NCI-H1694 treated with DMSO at 0.1 percent for 48 hours (cell line): ENCODE measurements around the gene HMX1.

Source experiments
- DNase-seq: peaks from one replicate; lab custom pipeline; 2025; lab: John Stamatoyannopoulos, UW

HMX1 gene

DNA sequence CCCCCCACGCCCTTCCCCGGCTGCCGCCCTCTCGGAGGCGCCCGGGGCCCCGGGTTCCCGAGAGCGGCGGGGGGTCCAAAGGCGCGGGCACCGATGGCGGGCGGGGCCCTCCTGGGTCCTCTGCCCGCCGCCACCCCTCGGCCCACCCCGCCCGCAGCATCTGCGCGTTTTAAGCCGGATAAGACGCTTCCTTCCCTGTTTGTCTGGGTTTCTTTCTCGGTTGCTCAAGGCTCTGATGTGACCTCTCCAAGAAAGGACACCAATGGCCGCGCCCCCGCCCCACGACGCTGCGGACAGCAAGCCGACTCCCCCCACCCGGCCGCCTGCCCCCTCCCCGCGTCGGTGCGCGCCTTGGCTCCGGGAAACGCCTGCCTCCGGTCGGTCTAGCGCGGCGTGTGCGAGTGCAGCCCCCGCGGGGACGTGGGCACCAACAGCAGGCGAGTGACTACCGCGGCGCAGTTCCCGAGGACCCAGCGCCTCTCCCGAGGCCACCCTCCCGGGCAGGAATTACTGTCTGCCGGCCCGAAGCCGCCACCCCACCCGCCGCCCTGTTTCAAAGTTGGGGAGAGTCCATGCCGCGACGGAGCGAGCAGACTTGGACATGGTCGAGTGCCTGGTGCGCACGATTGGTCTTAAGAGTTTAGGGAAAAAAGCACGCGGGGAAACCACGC is 21.1 kb upstream of the HMX1 start:
- DNase-seq, result no peak

DNA sequence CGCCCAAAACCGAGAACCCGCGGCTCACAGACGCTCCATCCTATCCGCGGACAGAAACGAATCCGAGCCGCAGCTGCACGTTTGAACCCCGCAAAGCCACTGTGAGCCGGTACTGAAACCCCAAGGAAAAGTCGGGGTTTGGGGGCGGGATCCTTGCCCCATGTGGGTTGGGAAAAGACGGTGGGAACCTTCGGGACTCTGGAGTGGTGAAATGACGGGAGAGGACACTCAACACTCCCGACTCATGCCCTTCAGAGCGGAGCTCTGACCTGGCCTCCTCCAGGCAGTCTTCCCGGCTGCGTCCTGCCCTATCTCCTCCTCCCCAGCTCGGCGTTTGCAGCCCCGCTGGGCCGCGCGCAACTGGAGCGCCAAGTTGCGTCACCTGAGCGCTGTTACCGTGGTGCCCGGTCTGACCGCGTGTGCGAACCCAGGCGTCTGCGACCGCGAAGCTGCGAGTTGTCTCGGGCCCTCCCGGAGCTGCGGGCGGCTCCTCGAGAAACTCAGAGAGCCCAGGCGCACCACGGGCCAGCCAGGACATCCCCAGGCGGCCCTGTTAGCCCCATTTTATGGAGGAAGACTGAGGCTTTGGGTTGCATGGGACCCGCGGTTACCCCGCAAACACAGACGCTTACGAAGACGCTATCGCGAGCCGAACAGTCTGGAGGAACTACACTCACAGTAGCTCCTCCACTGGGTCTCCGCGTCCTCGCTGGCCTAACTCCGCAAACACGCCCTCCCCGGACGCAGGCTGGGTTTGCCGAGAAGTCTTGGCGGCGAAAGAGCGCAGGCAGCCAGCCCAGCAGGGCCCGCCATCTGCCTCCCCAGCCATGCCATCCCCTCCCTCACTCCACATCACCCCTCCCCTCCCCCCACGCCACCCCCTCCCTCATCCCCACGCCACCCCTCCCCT is 20.3 kb upstream of the HMX1 start:
- no peak for DNase-seq

DNA sequence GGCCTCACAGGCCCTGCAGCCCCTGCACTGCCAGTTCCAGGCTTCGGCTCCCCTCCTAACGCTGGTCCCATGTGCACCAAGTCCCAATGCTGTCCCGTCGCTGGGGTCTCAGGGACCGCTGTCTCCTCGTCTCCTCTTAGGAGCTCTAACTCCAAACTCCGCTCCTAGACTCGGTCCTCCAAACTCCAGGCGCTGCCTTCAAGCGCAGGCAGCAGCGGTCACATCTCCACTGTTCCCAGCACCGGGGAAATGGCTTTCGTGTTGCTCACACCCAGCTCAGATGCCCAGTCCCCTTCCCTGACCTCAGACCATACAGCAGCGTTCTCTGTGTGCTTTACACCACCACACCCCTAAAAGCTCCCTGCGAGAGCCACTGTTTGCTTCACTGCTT is 19.6 kb upstream of the HMX1 start:
- DNase-seq, result no peak

DNA sequence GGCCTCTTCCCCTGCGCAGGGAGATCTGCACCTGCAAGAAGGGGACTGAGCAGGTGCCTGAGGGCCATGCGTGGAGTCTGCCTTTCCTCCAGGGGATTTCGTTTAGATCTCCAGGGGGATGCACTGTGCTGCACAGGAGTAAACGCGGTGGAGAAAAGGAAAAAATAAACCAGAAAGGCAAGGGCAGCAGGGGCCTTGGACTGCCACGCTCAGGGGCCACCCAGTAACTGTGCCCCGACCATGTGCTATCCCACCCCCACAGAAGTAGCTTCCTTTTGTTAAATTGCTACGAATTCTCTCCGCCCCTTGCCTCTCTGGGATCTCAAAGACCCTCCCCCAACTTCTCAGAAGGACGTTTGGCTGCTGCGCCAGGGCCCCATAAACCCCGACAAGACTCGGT is 17.2 kb upstream of the HMX1 start:
- no peak for DNase-seq

DNA sequence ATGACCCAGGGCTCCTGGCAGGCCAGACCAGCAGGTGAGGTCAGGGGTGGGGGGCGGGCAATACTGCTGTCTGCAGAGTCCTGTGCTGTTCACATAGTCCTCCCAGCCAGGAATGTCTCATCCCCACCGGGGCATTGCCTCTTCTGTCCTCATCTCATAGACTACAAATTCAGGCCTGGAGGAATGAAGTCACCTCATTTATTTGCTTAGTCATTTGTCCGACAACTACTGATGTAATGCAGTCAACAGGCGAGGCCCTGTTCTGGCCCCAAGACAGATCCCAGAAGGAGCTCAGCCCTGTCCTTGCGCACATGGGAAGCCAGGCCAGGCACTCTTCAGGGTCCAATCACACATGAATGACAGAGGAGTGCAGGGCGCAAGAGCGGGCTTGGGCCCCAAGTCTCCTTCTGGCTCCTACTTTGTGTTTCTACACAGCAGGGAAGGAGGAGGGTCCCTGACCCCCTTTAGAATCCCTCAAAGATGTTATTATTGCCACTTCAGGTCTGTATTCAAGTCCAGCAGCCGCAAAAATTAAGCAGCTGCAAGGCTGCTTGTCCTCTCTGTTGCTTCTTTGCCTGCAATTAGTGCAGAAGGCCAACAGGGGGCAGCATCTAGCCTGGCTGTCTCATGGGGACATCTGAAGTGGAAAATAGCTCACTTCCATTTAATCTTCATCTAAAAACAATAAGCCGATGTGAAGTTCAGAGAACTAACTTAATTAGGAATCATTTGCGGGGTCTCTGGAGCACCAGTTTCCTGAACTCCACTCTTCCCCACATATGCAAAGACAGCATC is 15.2 kb upstream of the HMX1 start:
- DNase-seq, result no peak

DNA sequence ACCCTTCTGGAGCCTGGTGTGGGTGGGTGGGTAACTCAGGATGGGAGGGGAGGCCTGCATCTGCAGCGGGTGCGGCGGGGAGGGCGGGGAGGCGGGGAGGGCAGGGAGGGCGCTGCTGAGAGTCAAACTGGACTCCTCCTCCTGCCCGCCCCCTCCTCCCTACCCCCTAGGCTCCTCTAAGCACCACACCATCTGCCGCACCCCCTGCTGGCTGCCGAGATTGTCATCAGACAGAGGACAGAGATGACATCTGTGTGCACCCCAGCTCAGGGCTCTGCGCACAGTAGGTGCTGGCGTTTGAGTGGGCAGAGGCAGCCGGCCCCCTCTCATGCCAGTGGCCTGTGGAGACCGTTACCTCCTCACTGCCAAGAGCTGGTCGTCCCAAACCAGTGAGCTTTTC is 10.6 kb upstream of the HMX1 start:
- no peak for DNase-seq

DNA sequence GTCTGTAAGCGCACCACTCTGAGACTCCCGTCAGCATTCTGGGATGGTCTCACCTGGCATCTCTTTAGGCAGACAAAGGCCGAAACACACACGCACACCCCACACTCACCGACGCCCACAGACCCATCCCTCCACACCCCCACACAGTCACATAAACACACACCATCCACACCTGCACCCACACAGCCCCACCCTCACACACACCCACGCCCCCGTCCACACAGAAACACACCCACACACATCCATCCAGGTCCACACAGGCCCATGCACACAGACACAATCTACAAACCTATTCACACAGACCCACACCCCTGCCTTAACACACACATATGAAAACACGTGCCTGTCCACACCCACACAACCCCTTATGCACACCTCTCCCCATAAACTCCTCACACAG is 9.2 kb upstream of the HMX1 start:
- DNase-seq, result no peak

DNA sequence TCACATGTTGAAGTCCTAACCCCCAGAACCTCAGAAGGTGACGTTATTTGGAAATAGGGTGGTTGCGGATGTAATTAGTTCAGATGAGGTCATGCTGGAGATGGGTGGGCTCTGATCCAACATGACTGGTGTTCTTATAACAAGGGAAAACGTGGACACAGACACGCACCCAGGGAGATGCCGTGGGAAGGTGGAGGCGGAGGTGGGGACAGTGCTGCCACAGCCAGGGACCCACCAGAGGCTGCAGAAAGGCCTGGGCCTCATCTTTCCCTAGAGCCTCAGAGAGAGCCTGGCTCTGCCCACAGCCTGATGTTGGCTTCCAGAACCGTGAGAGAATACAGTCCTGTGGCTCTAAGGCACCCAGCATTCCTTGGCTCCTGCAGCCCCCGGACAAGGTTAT is 7.9 kb upstream of the HMX1 start:
- DNase-seq, result no peak

DNA sequence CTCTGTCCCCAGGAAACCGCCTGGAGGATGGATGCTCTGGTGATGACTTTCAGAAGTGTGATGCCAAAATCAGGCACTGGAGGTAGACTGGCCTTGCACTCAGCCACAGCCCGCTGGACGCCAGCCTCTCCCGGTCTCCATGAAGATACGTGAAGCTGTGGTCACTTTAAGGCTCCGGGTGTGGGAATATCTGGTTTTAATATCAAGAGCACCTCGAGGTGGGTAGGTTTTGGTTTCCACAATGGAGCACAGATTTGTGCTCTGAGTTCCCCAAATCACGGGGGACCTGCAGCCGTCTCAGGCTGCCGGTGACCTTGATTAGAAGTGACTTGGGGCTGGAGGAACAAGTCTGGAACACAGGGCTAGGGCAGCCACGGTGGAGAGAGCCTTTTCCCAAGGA is 6.8 kb upstream of the HMX1 start:
- no peak for DNase-seq

DNA sequence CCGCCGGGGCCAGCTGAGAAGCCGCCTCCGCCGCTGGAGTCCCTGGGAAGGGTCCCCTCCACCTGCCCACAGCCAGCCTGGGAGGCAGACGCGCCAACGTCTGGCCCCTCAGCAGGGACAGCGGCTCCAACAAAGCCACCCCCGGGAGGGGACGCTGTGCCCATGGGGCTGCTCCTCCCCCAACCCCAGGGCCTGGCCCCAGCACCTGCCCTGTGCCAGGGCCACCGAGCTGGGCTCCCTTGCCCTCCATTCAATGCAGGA is 6.1 kb upstream of the HMX1 start:
- no peak for DNase-seq

DNA sequence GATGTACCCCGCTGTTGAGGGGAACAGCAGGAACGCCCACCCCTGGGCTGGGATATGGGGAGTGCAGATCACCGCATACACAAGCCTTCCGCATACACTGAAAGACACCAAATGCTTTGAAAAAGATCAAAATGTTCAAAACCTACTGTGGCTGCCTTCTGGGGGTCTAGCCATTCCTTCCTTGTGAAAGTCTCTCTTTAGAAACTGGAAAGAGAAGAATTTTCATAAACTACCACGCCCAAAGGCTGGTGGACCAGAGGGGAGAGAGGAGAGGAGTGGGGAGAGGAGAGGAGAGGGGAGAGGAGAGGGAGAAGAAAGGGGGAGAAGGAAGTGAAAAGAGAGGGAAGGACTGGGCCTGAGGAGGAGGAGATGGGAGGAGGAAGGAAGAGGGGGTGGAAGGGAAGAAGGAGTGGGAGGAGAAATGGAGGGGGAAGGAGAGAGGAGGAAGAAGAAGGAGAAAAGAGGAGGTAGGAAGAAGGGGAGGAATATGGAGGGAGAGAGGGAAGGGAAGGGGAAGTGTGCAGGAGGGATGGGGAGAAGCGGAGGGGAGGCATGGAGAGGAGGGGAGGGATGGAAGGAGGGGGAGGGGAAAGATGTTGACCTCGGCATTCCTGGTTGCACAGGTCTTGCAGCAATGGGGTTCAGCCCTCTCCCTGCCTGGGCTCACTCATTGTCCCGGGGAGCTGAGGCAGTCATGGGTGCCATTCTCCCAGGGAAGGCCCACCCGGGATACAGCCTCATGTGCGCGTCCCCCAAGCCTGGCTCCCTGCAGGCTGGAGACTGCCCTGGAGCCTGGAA is 5.5 kb upstream of the HMX1 start:
- DNase-seq, result no peak

DNA sequence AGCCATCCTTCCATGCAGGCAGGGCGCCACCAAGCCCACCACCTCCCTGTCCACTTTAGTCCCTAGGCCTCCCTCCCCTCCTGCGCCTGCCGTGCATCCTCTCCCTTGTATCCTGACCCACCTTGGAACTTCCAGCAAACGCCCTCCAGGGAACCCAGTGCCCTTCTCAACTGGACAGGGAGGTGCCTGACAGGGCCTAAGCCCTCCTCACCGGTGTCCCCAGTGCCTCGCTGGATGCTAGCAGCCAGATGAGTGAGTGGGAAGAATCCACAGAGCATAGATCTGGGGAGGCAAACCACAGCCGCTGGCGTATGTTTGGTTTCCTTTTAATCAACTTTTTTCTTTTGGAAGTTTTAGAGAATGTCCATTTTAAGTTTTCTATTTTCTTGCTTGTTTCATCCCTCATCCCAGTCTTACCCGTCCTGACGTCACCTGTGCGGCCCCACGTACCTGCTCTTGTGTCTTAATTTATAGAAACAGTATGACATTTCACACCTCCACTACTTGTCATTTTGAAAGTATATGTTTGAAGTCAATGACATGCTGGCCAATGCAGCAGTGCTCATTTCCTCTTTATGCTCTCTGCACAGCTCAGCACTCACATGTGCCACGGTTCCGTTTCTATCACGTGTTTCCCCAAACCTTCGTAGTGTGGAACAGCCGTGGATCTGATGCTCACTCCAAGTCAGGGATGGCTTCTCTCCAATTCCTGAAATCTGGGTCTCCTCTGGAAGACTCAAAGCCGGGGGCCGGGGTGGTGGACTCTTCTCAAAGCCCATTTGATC is 3.4 kb upstream of the HMX1 start:
- DNase-seq, result no peak

DNA sequence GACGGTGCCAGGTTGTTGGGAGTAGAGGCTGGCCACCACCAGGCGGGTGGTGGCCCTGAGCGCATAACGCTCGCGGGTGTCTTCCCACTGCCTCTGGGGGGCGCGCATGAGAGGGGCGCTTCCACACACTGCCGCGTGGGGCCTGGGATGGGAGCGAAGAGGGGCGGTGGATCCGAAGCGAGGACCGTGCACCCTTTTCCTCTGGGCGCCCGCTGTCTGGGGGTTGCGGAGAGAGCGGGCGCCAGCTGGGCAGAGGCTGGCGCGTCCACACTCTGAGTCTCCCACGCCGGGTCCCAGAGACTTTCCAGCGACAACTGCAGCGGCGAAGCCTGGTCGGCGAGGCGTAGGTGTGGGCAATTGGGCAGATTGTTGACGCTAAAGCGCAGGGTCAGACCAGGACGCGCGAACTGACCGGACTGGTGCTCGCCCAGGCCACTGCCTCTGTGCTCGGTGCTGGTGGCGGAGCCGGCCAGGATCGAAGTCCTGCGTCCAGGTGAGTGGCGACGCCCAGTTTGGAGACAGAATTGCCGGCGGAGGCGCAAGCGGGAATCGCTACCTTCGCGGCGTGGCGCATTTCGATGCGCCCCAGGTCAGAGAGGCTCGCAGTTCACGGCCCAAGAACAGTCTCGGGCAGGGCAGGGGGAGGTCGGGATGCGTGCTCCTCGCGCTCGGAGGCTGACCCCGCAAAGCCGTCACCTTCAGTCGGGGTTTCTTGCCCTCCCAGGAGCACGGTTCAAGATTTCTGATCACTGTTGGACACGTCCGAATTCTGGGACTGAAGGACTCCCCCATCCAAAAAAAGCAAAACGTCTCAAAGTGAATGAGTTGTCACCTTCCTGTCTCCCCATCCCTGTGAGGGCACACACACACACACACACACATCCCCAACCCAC is 2.6 kb upstream of the HMX1 start:
- no peak for DNase-seq

DNA sequence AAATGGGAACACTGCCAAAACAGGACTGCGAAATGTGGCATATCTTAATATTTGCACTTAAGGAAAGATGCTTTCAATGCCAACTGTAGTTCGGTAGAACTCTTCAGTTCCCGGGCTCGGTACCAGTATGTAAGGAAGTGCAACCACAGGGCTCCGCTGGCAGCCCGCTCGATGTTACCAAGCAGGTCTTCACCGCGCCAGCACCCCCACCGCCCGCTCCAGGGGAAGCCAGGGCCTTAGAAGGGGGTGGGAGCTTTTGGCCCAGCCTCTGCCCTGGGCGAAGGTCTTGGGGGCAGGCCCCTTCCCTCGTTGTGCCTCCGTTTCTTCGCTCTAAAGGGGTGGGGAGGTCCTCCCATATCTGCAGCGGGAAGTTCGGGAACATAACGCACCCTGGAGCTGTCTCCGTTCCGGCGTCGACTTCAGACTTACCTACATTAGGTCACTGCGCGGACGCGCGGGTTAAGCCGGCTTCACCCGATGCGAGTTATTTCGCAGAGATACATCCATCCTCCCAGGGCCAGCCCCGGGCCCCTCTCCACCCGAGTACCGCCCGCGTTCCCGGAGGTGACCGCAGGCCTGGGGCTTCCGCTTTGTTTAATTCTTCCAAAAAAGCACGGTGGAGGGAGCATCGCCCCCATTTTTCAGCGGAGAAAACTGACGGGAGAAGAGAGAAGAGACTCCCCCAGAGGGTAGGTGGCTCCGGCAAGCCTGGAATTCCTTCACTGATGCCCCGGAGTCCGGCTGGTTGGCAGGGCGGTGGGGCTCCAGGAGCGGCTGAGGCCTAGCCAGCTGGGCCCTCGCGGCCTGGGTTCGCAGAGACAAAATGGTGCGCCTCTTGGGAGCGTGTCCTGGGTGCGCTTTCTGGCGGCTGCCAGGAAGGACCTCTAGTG is 1.0 kb upstream of the HMX1 start:
- DNase-seq, result no peak

DNA sequence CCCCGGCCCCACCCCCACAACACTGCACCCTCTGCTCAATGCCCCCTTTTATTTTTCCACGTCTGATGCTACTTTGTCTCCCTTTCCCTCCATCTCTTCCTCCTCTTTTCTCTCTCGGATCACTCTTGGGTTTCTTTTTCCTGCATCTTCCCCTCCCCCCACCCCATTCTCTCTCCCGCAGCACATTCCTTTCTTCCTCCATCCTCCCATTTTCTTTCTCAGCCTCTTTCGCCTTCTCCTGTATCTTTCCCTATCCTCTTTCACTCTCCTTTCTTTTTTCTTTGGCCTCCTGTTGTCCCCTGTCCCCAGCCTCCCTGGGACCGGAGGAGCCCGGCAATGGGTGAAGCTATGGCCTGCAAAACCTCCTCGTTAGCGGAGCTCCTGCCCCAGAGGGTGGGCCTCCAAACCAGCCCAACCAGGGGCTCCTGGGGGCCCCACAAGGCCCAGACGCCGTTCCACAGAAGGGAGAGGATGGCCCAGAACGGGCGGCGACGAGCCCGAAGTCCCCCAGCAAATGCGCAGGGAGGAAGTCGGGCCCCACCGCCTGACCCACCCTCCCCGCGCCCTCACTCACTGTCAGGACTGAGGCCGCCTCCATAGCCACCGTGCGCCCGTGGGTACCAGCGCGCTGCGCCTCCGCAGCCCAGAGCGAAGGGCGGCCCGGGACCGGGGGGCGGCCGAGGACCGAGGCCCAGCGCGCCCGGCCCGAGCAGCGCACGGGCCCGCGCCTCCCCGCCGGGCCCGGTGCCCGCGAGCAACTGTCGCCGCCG is 807 bp downstream of the HMX1 start:
- no peak for DNase-seq

DNA sequence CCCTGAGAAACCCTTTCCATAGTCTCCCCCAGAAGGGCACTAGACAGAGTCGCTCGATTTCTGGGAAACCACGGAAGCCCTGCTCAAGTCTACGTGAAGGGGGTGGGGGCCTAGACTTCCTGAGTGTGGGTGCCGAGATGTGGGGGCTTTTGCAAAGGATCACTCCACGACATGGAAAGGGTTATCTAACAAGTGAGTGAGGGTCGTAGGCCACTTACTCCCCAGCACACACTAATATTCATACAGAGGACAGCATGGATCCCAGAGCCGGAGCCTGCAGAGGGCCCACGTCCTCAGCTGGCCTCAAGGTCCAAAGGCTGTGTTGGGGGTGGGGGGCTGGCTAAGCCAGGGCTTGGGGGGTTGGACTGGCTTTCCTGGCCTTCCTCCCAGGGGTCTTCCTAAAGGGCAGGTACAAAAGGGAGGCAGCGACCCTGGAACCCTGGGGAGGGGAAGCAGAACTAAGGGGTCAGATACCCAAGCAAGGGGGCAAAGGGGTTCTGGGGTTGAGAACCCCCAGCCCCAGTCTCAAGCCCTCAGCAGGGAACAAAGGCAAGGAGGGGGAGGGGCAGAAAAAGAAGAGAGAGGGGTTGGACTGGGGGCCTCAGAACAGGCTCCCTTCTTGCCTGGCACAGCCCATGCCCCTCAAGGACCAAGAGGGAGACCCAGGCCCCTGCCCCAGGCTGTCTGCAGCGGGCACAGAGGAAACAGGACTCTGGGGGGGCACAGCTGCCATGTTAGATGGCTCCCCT is 1.6 kb downstream of the HMX1 start:
- DNase-seq, result no peak

DNA sequence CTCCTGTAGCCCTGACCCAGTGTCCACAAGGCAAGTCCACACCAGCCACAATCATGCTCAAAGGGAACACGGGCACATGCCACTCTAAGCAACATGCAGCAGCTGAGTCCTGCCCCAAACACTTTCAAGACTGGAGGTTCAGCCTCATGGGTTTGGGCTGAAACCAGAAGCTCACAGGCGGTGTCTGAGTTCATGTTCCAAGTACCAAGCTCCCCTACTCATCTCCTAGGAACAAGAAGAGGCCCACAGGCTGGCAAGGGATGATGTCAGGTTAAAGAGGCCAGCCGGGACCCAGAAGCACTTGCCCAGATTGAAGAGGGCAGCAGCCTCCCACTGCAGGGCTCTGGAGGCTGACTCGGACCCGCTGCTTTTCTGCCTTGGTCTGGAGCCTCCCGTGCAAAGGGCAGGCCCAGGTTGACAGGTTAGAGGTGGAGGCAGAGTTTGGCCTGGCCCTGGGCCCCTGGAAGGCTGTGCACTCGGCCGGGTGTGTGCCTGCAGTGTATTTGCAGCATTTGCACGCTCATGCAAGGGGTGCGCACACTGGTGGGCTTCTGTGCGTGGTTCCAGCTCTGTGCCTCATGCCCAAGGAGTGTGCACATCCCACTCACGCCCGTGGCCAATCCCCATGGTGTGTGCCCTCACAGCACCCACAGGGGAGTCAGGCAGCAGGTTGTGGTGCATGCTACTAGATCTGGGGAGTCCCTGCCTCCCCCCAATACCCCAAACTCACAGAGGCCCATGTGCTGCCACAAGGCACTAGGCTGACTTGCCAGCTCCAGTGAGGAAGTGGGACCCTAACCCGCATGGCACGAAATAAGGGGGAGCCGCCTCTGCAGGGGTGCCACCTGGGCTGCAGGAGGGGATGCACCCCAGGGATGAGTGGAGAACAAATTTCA is 2.4 kb downstream of the HMX1 start:
- DNase-seq, result no peak
